HG03066 (cell line): ENCODE results near the gene DMXL1.
A peak's percentile ranks its signal among the peaks of the same experiment; 100 is the strongest.
"Not testable (repeated sequence)": the region's sequence is repeated elsewhere in the genome, so short reads cannot be mapped to it uniquely, and the experiment has no call there.

Experiments used
- ATAC-seq: cut with Tn5 transposase; IDR thresholded peaks from one replicate; pipeline ENCODE4 v1.9.1; 2021; ENCODE audit warnings: low read depth; ENCODE audit not compliant: unreplicated experiment

The DMXL1 gene

GRCh38 chr5:119059740-119060255, 11.1 kb upstream of the DMXL1 start:
- no peak for ATAC-seq

GRCh38 chr5:119063579-119064379, 7.1 kb upstream of the DMXL1 start:
- ATAC-seq = peak; percentile 65

- ATAC-seq = no peak
Observed at GRCh38 chr5:119067450-119067849, 3.4 kb upstream of the DMXL1 start.

GRCh38 chr5:119070578-119070827, 384 bp upstream of the DMXL1 start:
- peak; percentile 54 for ATAC-seq

GRCh38 chr5:119071561-119071995, 691 bp downstream of the DMXL1 start:
- peak; percentile 8 for ATAC-seq

GRCh38 chr5:119072496-119072895, 1.6 kb downstream of the DMXL1 start:
- no peak for ATAC-seq

- ATAC-seq = not testable (repeated sequence)
Observed at GRCh38 chr5:119073746-119074337, 3.0 kb downstream of the DMXL1 start.

- no peak for ATAC-seq
Observed at GRCh38 chr5:119074419-119074818, 3.5 kb downstream of the DMXL1 start.

- not testable (repeated sequence) for ATAC-seq
Observed at GRCh38 chr5:119075269-119075668, 4.4 kb downstream of the DMXL1 start.

GRCh38 chr5:119076080-119076479, 5.2 kb downstream of the DMXL1 start:
- no peak for ATAC-seq

GRCh38 chr5:119077444-119077843, 6.6 kb downstream of the DMXL1 start:
- no peak for ATAC-seq

GRCh38 chr5:119078071-119078846, 7.4 kb downstream of the DMXL1 start:
- ATAC-seq = peak; percentile 36

- no peak for ATAC-seq
Observed at GRCh38 chr5:119078861-119079260, 8.0 kb downstream of the DMXL1 start.

- ATAC-seq = no peak
Observed at GRCh38 chr5:119079318-119079921, 8.5 kb downstream of the DMXL1 start.

GRCh38 chr5:119080936-119081335, 10.0 kb downstream of the DMXL1 start:
- ATAC-seq = no peak

- ATAC-seq = no peak
Observed at GRCh38 chr5:119082691-119083090, 11.8 kb downstream of the DMXL1 start.

GRCh38 chr5:119083679-119084078, 12.8 kb downstream of the DMXL1 start:
- ATAC-seq = peak; percentile 71

GRCh38 chr5:119088438-119088837, 17.6 kb downstream of the DMXL1 start:
- no peak for ATAC-seq

- ATAC-seq = no peak
Observed at GRCh38 chr5:119095611-119096010, 24.7 kb downstream of the DMXL1 start.

GRCh38 chr5:119105971-119106370, 35.1 kb downstream of the DMXL1 start:
- ATAC-seq = no peak

- ATAC-seq = no peak
Observed at GRCh38 chr5:119112151-119112550, 41.3 kb downstream of the DMXL1 start.
